GM08714 (cell line): ENCODE measurements around the gene CCNY.

Experiments
- H3K4me3 ChIP-seq: fragments of 200-500 bp; sonication (Bioruptor generic); 2 replicates; pipeline ENCODE4 v1.5.1; 2014; ENCODE audit warnings: mild to moderate bottlenecking, low read length, inconsistent platforms
- ZNF274 ChIP-seq: IDR thresholded peaks from 2 replicates; pipeline ENCODE4 v1.6.1; 2012; ENCODE audit warnings: mild to moderate bottlenecking, low read depth, low read length

CCNY gene

GRCh38 chr10:35445150-35445884 is 109.0 kb downstream of the CCNY start:
- no peak overlapping the region for H3K4me3 ChIP-seq
- TF ChIP-seq ZNF274: no peak

GRCh38 chr10:35446439-35446838 is 110.1 kb downstream of the CCNY start:
- H3K4me3 ChIP-seq: no peak overlapping the region
- TF ChIP-seq ZNF274: no peak

GRCh38 chr10:35447693-35448407 is 111.5 kb downstream of the CCNY start:
- no peak for TF ChIP-seq ZNF274
- no peak overlapping the region for H3K4me3 ChIP-seq

GRCh38 chr10:35448687-35449662 is 112.7 kb downstream of the CCNY start:
- TF ChIP-seq ZNF274: no peak
- no peak overlapping the region for H3K4me3 ChIP-seq

GRCh38 chr10:35449944-35450343 is 113.6 kb downstream of the CCNY start:
- TF ChIP-seq ZNF274: no peak
- no peak overlapping the region for H3K4me3 ChIP-seq

- TF ChIP-seq ZNF274: no peak
- no peak overlapping the region for H3K4me3 ChIP-seq
Observed at GRCh38 chr10:35451151-35452016, 115.1 kb downstream of the CCNY start.

- no peak for TF ChIP-seq ZNF274
- no peak overlapping the region for H3K4me3 ChIP-seq
Observed at GRCh38 chr10:35452171-35452570, 115.9 kb downstream of the CCNY start.

- H3K4me3 ChIP-seq: no peak overlapping the region
- TF ChIP-seq ZNF274: no peak
Observed at GRCh38 chr10:35452847-35453246, 116.5 kb downstream of the CCNY start.

GRCh38 chr10:35453855-35454532 is 117.7 kb downstream of the CCNY start:
- H3K4me3 ChIP-seq: no peak overlapping the region
- no peak for TF ChIP-seq ZNF274

- no peak overlapping the region for H3K4me3 ChIP-seq
- no peak for TF ChIP-seq ZNF274
Observed at GRCh38 chr10:35456153-35456720, 119.9 kb downstream of the CCNY start.

GRCh38 chr10:35456784-35457183 is 120.5 kb downstream of the CCNY start:
- H3K4me3 ChIP-seq: no peak overlapping the region
- TF ChIP-seq ZNF274: no peak
